ENCODE data around the gene RASSF1. TPM values are rescaled to one million over a fixed set of nuclear protein-coding genes. Genes with fewer than 3 reads are reported as not detected.

Gene RASSF1
- total RNA-seq, 1 experiment from 2014 or later: 14.7 TPM

- peaks cover 28% of the 10 kb centered on the region for H3K36me3 Mint-ChIP-seq (ENCODE audit: insufficient read depth, unreplicated experiment)
- BruUV-seq (replicated peaks): TSS peak; percentile 59
- CTCF ChIA-PET: interaction anchor here (1.1 to 2.8 kb wide), 4 partner anchors 13 to 192 kb away, joined by 3 to 15 read pairs (median 5); no protein-coding TSS in a partner anchor
- peak; percentile 95 for DNase-seq
- intact Hi-C loops (cut with micrococcal nuclease; ENCODE audit: unreplicated experiment): no loop called here
- no peak for TF ChIP-seq CTCF (IDR thresholded peaks at IDR 0.05; ENCODE audit: unreplicated experiment)
- no peaks in the 10 kb centered on the region for H3K9me3 Mint-ChIP-seq (ENCODE audit: low read depth, unreplicated experiment)
- peaks cover 16% of the 10 kb centered on the region for H3K4me1 Mint-ChIP-seq (ENCODE audit: low read depth, unreplicated experiment)
- H3K27ac Mint-ChIP-seq (ENCODE audit: unreplicated experiment): peak within 1 kb of the TSS; percentile 13
- no peaks in the 10 kb centered on the region for H3K27me3 Mint-ChIP-seq (ENCODE audit: unreplicated experiment)
- H3K4me3 Mint-ChIP-seq (ENCODE audit: low read depth, unreplicated experiment): peak within 1 kb of the TSS; percentile 84
Measured at GRCh38 chr3:50350527-50351322, 10.1 kb upstream of the RASSF1 start, which contains the start of the genes CYB561D2 and NPRL2. TSS of gene CYB561D2 (plus strand) at chr3:50350862. CDS start at chr3:50351434, 572 bp downstream. TSS of gene NPRL2 (minus strand) at chr3:50350775. CDS start at chr3:50350652, 123 bp downstream.

DNA sequence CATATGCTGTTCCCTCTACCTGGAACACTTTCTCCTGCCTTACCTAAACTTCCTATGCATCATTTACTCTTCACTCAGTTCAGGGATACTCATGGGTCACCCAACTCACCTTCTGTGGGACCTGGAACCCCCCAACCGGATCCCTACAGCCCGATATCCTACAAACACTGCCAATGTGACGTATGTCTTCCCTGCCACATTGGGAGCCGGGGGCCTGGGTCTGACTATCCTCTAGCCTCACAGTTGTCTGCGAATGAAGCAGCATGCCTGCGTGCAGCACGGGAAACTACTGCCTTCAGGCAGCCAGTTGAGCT lies 9.5 kb upstream of the RASSF1 start:
- peaks cover 28% of the 10 kb centered on the region for H3K36me3 Mint-ChIP-seq (ENCODE audit: insufficient read depth, unreplicated experiment)
- peak overlapping the region; percentile 84 for H3K4me3 Mint-ChIP-seq (ENCODE audit: low read depth, unreplicated experiment)
- CTCF ChIA-PET: interaction anchor here (1.1 to 2.8 kb wide), 4 partner anchors 12 to 192 kb away, joined by 3 to 15 read pairs (median 5); no protein-coding TSS in a partner anchor
- DNase-seq: no peak
- H3K4me1 Mint-ChIP-seq (ENCODE audit: low read depth, unreplicated experiment): peaks cover 18% of the 10 kb centered on the region
- intact Hi-C loops (cut with micrococcal nuclease; ENCODE audit: unreplicated experiment): no loop called here
- H3K27me3 Mint-ChIP-seq (ENCODE audit: unreplicated experiment): no peaks in the 10 kb centered on the region
- H3K27ac Mint-ChIP-seq (ENCODE audit: unreplicated experiment): peak overlapping the region; percentile 13
- TF ChIP-seq CTCF (IDR thresholded peaks at IDR 0.05; ENCODE audit: unreplicated experiment): no peak
- H3K9me3 Mint-ChIP-seq (ENCODE audit: low read depth, unreplicated experiment): no peaks in the 10 kb centered on the region
- BruUV-seq (replicated peaks): TSS peak; percentile 28

DNA sequence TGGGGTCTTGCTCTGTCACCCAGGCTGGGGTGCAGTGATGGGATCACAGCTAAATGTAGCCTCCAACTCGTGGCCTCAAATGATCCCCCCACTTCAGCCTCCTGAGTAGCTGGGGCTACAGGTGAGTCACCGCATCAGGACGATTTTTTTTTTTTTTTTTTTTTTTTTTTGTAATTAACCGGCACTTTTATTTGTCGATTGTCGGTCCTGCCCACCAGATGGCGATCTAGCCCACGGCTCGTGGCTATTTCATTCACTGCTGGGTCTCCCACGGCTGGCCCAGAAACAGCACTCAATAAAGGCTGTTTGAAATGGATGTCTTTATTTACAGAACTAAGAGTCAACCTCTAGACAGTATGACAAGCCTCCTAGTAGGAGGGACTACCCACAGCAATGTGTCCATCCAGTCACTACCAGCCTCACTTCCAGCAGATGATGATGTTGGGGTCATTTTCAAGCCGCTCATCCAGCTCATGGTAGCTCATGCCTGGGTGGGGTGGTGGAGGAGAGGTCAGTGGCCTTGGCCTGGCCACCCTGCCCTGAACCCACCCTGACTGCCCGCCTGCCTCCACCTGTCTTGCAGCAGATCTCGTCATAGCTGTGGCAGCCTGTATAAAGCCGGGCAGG lies 6.7 kb upstream of the RASSF1 start:
- H3K27ac Mint-ChIP-seq (ENCODE audit: unreplicated experiment): no peak overlapping the region
- intact Hi-C loops (cut with micrococcal nuclease; ENCODE audit: unreplicated experiment): loop anchor here (5.0 kb wide), 3 partner anchors 80 to 265 kb away; partner anchors contain the start of gene CISH

More for the DNA sequence above, 6.7 kb upstream of the RASSF1 start:
- DNase-seq: peak; percentile 76
- peaks cover 18% of the 10 kb centered on the region for H3K4me1 Mint-ChIP-seq (ENCODE audit: low read depth, unreplicated experiment)
- H3K36me3 Mint-ChIP-seq (ENCODE audit: insufficient read depth, unreplicated experiment): peaks cover 20% of the 10 kb centered on the region
- CTCF ChIA-PET: interaction anchor here (0.6 to 1.6 kb wide), 4 partner anchors 10 to 195 kb away, joined by 3 to 10 read pairs (median 5); no protein-coding TSS in a partner anchor
- no TSS peak for BruUV-seq (replicated peaks)
- H3K4me3 Mint-ChIP-seq (ENCODE audit: low read depth, unreplicated experiment): no peak overlapping the region
- peaks cover 13% of the 10 kb centered on the region for H3K27me3 Mint-ChIP-seq (ENCODE audit: unreplicated experiment)
- no peaks in the 10 kb centered on the region for H3K9me3 Mint-ChIP-seq (ENCODE audit: low read depth, unreplicated experiment)
- peak; percentile 33 for TF ChIP-seq CTCF (IDR thresholded peaks at IDR 0.05; ENCODE audit: unreplicated experiment)
